MCF 10A (cell line): ENCODE data around the gene ARHGEF12. TPM values are rescaled to one million over a fixed set of nuclear protein-coding genes. Genes with fewer than 3 reads are reported as not detected.

Experiments
- BruUV-seq: library from RNA; stranded (reverse); fragments of 400-500 nt; replicated peaks from 2 replicates; lab custom pipeline; 2021; lab: Mats Ljungman, UMichigan
- CTCF ChIA-PET: fragments of 300-600 bp; sonication (Branson Sonifier 250); formaldehyde crosslinking; extraction: SDS; loops from one replicate; lab custom pipeline; 2021; ENCODE audit warnings: antibody characterized with exemption, inconsistent platforms; lab: Yijun Ruan, JAX
- POLR2A ChIA-PET: fragments of 300-600, 350-650 bp; sonication (Branson Sonifier 250); formaldehyde crosslinking; extraction: SDS; loops from one replicate; lab custom pipeline; 2020; ENCODE audit warnings: antibody characterized with exemption, inconsistent platforms; lab: Yijun Ruan, JAX
- DNase-seq: peaks from one replicate; pipeline ENCODE4 v3.0.0-alpha.2; 2018; ENCODE audit not compliant: unreplicated experiment
- H3K27ac Mint-ChIP-seq: one replicate; pipeline ENCODE4 v1.8.0; 2022; ENCODE audit warnings: mild to moderate bottlenecking, low read depth, mixed read lengths; ENCODE audit not compliant: unreplicated experiment
- H3K27me3 Mint-ChIP-seq: one replicate; pipeline ENCODE4 v1.8.0; 2022; ENCODE audit warnings: mixed read lengths; ENCODE audit not compliant: insufficient read depth, unreplicated experiment
- H3K36me3 Mint-ChIP-seq: one replicate; pipeline ENCODE4 v1.8.0; 2022; ENCODE audit warnings: mild to moderate bottlenecking, moderate library complexity, mixed read lengths; ENCODE audit not compliant: insufficient read depth, unreplicated experiment
- H3K4me1 Mint-ChIP-seq: one replicate; pipeline ENCODE4 v1.8.0; 2022; ENCODE audit warnings: mixed read lengths; ENCODE audit not compliant: insufficient read depth, unreplicated experiment
- H3K4me3 Mint-ChIP-seq: one replicate; pipeline ENCODE4 v1.8.0; 2022; ENCODE audit warnings: mild to moderate bottlenecking, moderate library complexity, mixed read lengths; ENCODE audit not compliant: unreplicated experiment
- H3K9me3 Mint-ChIP-seq: one replicate; pipeline ENCODE4 v1.8.0; 2022; ENCODE audit warnings: mixed read lengths; ENCODE audit not compliant: unreplicated experiment
- CTCF ChIP-seq: fragments of 200-600 bp; IDR thresholded peaks from one replicate; pipeline ENCODE4 v1.8.0; 2022; ENCODE audit warnings: antibody characterized with exemption, mild to moderate bottlenecking; ENCODE audit not compliant: unreplicated experiment
- intact Hi-C: fragments of 100-400 bp; cut with micrococcal nuclease; formaldehyde crosslinking; loops from 2 replicates; pipeline ENCODE4 v1.14.1; 2022
- total RNA-seq: library from RNA; stranded (reverse); gene quantifications from 2 replicates; pipeline ENCODE4 v1.2.3, GENCODE V29; 2022

ARHGEF12 gene
- total RNA-seq, 1 experiment from 2014 or later: 61.2 TPM

- Mint-ChIP-seq H3K9me3 (no peaks in the 10 kb centered on the region), H3K27me3 (no peaks in the 10 kb centered on the region), H3K4me1 (no peaks in the 10 kb centered on the region), H3K27ac (peak overlapping the region; percentile 16), H3K36me3 (peaks cover 89% of the 10 kb centered on the region), H3K4me3 (no peak overlapping the region)
- POLR2A ChIA-PET: interaction anchor here (1.6 to 2.0 kb wide), 2 partner anchors 13 to 17 kb away, joined by 4 to 8 read pairs; no protein-coding TSS in a partner anchor
- no TSS peak for BruUV-seq
- intact Hi-C loops: no loop called here
- no peak for DNase-seq
- TF ChIP-seq CTCF: no peak
- CTCF ChIA-PET: interaction anchor here (1.1 kb wide), 1 partner anchor 158 kb away, joined by 5 read pairs; no protein-coding TSS in a partner anchor
These were observed 121.8 kb downstream of the ARHGEF12 start for GRCh38 chr11:120457996-120458395.

GRCh38 chr11:120462825-120463224, 126.6 kb downstream of the ARHGEF12 start:
- H3K4me3 Mint-ChIP-seq: no peak overlapping the region
- no peak overlapping the region for H3K27ac Mint-ChIP-seq
- CTCF ChIA-PET: interaction anchor here (1.1 kb wide), 1 partner anchor 227 kb away, joined by 3 read pairs; no protein-coding TSS in a partner anchor
- BruUV-seq: no TSS peak
- TF ChIP-seq CTCF: no peak
- H3K36me3 Mint-ChIP-seq: peaks cover 99% of the 10 kb centered on the region
- H3K9me3 Mint-ChIP-seq: no peaks in the 10 kb centered on the region
- intact Hi-C loops: no loop called here
- no peak for DNase-seq
- no peaks in the 10 kb centered on the region for H3K4me1 Mint-ChIP-seq
- POLR2A ChIA-PET: interaction anchor here (0.5 kb wide), 1 partner anchor 17 kb away, joined by 3 read pairs; no protein-coding TSS in a partner anchor
- no peaks in the 10 kb centered on the region for H3K27me3 Mint-ChIP-seq

GRCh38 chr11:120465921-120466534, 129.8 kb downstream of the ARHGEF12 start:
- no TSS peak for BruUV-seq
- Mint-ChIP-seq H3K27me3 (no peaks in the 10 kb centered on the region), H3K4me3 (no peak overlapping the region), H3K36me3 (peaks cover 90% of the 10 kb centered on the region), H3K4me1 (no peaks in the 10 kb centered on the region), H3K27ac (no peak overlapping the region), H3K9me3 (no peaks in the 10 kb centered on the region)
- ChIA-PET POLR2A (interaction anchor here (1.2 kb wide), 1 partner anchor 128 kb away, joined by 3 read pairs; no protein-coding TSS in a partner anchor), CTCF (interaction anchor here (0.6 to 1.1 kb wide), 3 partner anchors 18 to 132 kb away, joined by 3 to 6 read pairs (median 3); no protein-coding TSS in a partner anchor)
- no peak for TF ChIP-seq CTCF
- intact Hi-C loops: no loop called here
- no peak for DNase-seq

GRCh38 chr11:120467627-120468026, 131.4 kb downstream of the ARHGEF12 start:
- Mint-ChIP-seq H3K4me1 (no peaks in the 10 kb centered on the region), H3K36me3 (peaks cover 90% of the 10 kb centered on the region), H3K27me3 (no peaks in the 10 kb centered on the region), H3K9me3 (no peaks in the 10 kb centered on the region), H3K4me3 (no peak overlapping the region), H3K27ac (no peak overlapping the region)
- CTCF ChIA-PET: no interaction called here
- no TSS peak for BruUV-seq
- POLR2A ChIA-PET: interaction anchor here (1.1 kb wide), 1 partner anchor 132 kb away, joined by 3 read pairs; no protein-coding TSS in a partner anchor
- no peak for TF ChIP-seq CTCF
- no peak for DNase-seq
- intact Hi-C loops: no loop called here
